Measurements from ENCODE around the gene TENM4. TPM values are rescaled to one million over a fixed set of nuclear protein-coding genes. Genes with fewer than 3 reads are reported as not detected.

The TENM4 gene
- total RNA-seq, 2 experiments from 2014 or later = not detected

DNA sequence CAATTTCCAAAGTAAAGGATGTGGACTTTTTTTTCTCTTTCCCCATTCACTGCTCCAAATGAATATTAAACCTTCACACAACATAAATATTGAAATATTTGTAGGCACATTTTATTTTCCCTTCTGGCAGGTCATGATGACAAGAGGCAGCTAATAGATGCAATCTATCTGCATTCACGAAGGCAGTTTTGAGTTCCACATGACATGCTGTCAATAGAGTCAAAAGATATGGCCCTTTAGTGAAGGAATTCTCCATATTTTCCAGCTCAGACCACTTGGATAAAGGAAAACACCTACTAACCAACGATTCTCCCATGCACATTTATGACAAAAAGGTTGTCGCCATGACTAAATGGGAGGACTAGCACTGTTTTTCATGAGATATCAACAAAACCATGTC, 37.9 kb downstream of the TENM4 start:
- TF ChIP-seq, protein P1, sequence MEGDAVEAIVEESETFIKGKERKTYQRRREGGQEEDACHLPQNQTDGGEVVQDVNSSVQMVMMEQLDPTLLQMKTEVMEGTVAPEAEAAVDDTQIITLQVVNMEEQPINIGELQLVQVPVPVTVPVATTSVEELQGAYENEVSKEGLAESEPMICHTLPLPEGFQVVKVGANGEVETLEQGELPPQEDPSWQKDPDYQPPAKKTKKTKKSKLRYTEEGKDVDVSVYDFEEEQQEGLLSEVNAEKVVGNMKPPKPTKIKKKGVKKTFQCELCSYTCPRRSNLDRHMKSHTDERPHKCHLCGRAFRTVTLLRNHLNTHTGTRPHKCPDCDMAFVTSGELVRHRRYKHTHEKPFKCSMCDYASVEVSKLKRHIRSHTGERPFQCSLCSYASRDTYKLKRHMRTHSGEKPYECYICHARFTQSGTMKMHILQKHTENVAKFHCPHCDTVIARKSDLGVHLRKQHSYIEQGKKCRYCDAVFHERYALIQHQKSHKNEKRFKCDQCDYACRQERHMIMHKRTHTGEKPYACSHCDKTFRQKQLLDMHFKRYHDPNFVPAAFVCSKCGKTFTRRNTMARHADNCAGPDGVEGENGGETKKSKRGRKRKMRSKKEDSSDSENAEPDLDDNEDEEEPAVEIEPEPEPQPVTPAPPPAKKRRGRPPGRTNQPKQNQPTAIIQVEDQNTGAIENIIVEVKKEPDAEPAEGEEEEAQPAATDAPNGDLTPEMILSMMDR (conservative IDR thresholded peaks at IDR 0.05; ENCODE audit: low read length) = no peak
- TF ChIP-seq EZH2phosphoT487 (IDR thresholded peaks at IDR 0.05; ENCODE audit: borderline replicate concordance, low read depth, low read length) = no peak
- no peaks in the 10 kb centered on the region for H4K20me1 ChIP-seq (ENCODE audit: insufficient read depth, low read length)
- no TSS peak for BruUV-seq (replicated peaks)
- H3K4me1 ChIP-seq (ENCODE audit: insufficient read depth, low read length, poor library complexity, severe bottlenecking) = no peaks in the 10 kb centered on the region
- H3K36me3 ChIP-seq (ENCODE audit: insufficient read depth, low read length) = no peaks in the 10 kb centered on the region
- ChIA-PET CTCF (ENCODE audit: unreplicated experiment) (no interaction called here), POLR2A (no interaction called here)
- no peak overlapping the region for H3K4me2 ChIP-seq (ENCODE audit: low read length)
- H3K27ac ChIP-seq (ENCODE audit: low read depth, low read length, poor library complexity, severe bottlenecking) = no peak overlapping the region
- no peak for DNase-seq (ENCODE audit: low spot score)
- H3K9me3 ChIP-seq (ENCODE audit: low read length) = no peaks in the 10 kb centered on the region
- H3K4me3 ChIP-seq (ENCODE audit: low read depth, low read length, poor library complexity, severe bottlenecking) = no peak overlapping the region
- H3K79me2 ChIP-seq (ENCODE audit: insufficient read depth, low read depth, low read length) = no peaks in the 10 kb centered on the region
- no peak overlapping the region for H2AFZ ChIP-seq (ENCODE audit: low read length)
- intact Hi-C loops (cut with micrococcal nuclease; ENCODE audit: unreplicated experiment) = no loop called here
- H3K9me2 ChIP-seq (ENCODE audit: insufficient read depth, low read length) = no peaks in the 10 kb centered on the region

DNA sequence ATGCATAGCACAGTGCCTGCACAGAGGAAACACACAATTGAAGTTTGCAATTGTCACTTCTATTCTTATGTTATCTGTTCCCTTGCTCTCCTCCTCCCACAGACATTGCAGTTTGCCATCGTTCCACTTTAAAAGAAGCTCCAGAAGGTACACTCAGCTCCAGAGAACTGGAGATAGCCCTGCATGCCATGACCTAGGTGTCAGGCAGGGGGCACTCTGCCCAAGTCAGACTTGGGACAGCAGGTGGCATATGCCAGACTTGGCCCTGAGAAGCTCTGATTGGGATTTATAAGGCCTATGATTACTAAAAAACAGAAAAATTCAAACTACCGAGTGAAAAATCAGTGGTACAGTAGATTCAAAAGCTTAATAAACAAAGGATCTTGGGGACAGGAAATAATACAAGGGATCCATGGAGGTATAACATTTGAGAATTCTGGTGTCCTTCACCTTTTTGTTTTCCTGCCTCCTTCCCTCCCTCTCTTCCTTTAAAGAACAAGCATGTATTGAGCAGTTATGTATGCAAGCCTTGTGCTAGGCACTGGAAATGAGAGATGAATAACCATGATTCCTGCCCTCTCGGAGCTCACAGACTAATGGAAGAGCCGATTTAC, 40.0 kb downstream of the TENM4 start:
- Histone ChIP-seq H3K27ac (ENCODE audit: low read depth, low read length, poor library complexity, severe bottlenecking) (no peak overlapping the region), H3K9me2 (ENCODE audit: insufficient read depth, low read length) (no peaks in the 10 kb centered on the region), H3K36me3 (ENCODE audit: insufficient read depth, low read length) (no peaks in the 10 kb centered on the region), H3K4me2 (ENCODE audit: low read length) (no peak overlapping the region), H3K4me3 (ENCODE audit: low read depth, low read length, poor library complexity, severe bottlenecking) (no peak overlapping the region), H3K79me2 (ENCODE audit: insufficient read depth, low read depth, low read length) (no peaks in the 10 kb centered on the region), H3K9me3 (ENCODE audit: low read length) (no peaks in the 10 kb centered on the region), H4K20me1 (ENCODE audit: insufficient read depth, low read length) (no peaks in the 10 kb centered on the region), H2AFZ (ENCODE audit: low read length) (no peak overlapping the region), H3K4me1 (ENCODE audit: insufficient read depth, low read length, poor library complexity, severe bottlenecking) (no peaks in the 10 kb centered on the region)
- peak; percentile 36 for DNase-seq (ENCODE audit: low spot score)
- BruUV-seq (replicated peaks) = no TSS peak
- ChIA-PET POLR2A (no interaction called here), CTCF (ENCODE audit: unreplicated experiment) (no interaction called here)
- intact Hi-C loops (cut with micrococcal nuclease; ENCODE audit: unreplicated experiment) = loop anchor here (1.0 kb wide), 1 partner anchor 92 kb away; no protein-coding TSS in a partner anchor
- TF ChIP-seq, protein P1 (conservative IDR thresholded peaks at IDR 0.05; ENCODE audit: low read length) = peak; percentile 76
- no peak for TF ChIP-seq EZH2phosphoT487 (IDR thresholded peaks at IDR 0.05; ENCODE audit: borderline replicate concordance, low read depth, low read length)

GRCh38 chr11:79400206-79400605, 40.6 kb downstream of the TENM4 start:
- no peaks in the 10 kb centered on the region for H3K9me3 ChIP-seq (ENCODE audit: low read length)
- H3K4me1 ChIP-seq (ENCODE audit: insufficient read depth, low read length, poor library complexity, severe bottlenecking) = no peaks in the 10 kb centered on the region
- no peak for TF ChIP-seq EZH2phosphoT487 (IDR thresholded peaks at IDR 0.05; ENCODE audit: borderline replicate concordance, low read depth, low read length)
- TF ChIP-seq, protein P1 (conservative IDR thresholded peaks at IDR 0.05; ENCODE audit: low read length) = no peak
- H3K9me2 ChIP-seq (ENCODE audit: insufficient read depth, low read length) = no peaks in the 10 kb centered on the region
- no peaks in the 10 kb centered on the region for H4K20me1 ChIP-seq (ENCODE audit: insufficient read depth, low read length)
- no TSS peak for BruUV-seq (replicated peaks)
- ChIA-PET POLR2A (no interaction called here), CTCF (ENCODE audit: unreplicated experiment) (no interaction called here)
- H3K27ac ChIP-seq (ENCODE audit: low read depth, low read length, poor library complexity, severe bottlenecking) = no peak overlapping the region
- intact Hi-C loops (cut with micrococcal nuclease; ENCODE audit: unreplicated experiment) = loop anchor here (1.0 kb wide), 1 partner anchor 93 kb away; no protein-coding TSS in a partner anchor
- no peak overlapping the region for H3K4me2 ChIP-seq (ENCODE audit: low read length)
- no peak for DNase-seq (ENCODE audit: low spot score)
- H2AFZ ChIP-seq (ENCODE audit: low read length) = no peak overlapping the region
- no peak overlapping the region for H3K4me3 ChIP-seq (ENCODE audit: low read depth, low read length, poor library complexity, severe bottlenecking)
- no peaks in the 10 kb centered on the region for H3K36me3 ChIP-seq (ENCODE audit: insufficient read depth, low read length)
- H3K79me2 ChIP-seq (ENCODE audit: insufficient read depth, low read depth, low read length) = no peaks in the 10 kb centered on the region
